Spleen (tissue), 7 donors: ENCODE measurements around the gene EEF1AKMT3.

Experiments
- CTCF ChIP-seq, 11 experiments: fragments of 200-600 bp in 7 of 11; fragments of 450-650 bp in 4 of 11; sonication (generic) in 4 of 11; IDR thresholded peaks in 8 of 11; conservative IDR thresholded peaks in 3 of 11; 1 replicate in 7 of 11; 2 replicates in 4 of 11; pipeline versions ENCODE4 v1.4.0 to v1.8.0; 2016 to 2021; ENCODE audit warnings: antibody characterized with exemption in 11 of 11, inconsistent platforms in 4 of 11, mild to moderate bottlenecking in 1 of 11
- POLR2AphosphoS5 ChIP-seq, 3 donors: sonication (generic); formaldehyde crosslinking; IDR thresholded peaks; one replicate each; pipeline ENCODE4 v1.5.1; 2017; ENCODE audit warnings: antibody characterized with exemption in 3 of 3
- donor health status: DM: no; HTN: no; CAD: no; lungs with moderate emphysema.
- donor health status: DM: no; HTN: no; CAD: no.
- donor health status: DM: no; HTN: no; CAD: no.

- TF ChIP-seq CTCF (IDR thresholded peaks at IDR 0.05 in 8 of 11, conservative IDR thresholded peaks at IDR 0.05 in 3 of 11) (no peak), POLR2AphosphoS5 (IDR thresholded peaks at IDR 0.05) (no peak)
Measured at GRCh38 chr12:57781244-57781643, 8.8 kb downstream of the EEF1AKMT3 start.
